Smooth muscle cell (in vitro differentiated cells): ENCODE results near the gene DLX1. TPM values are rescaled to one million over a fixed set of nuclear protein-coding genes. Genes with fewer than 3 reads are reported as not detected.

Experiments used
- DNase-seq: peaks from one replicate; lab custom pipeline; 2025; ENCODE audit not compliant: unreplicated experiment; lab: John Stamatoyannopoulos, UW
- H2AFZ ChIP-seq: fragments of 200-600 bp; sonication (generic); 2 replicates; pipeline ENCODE4 v1.6.0; 2016; ENCODE audit warnings: antibody characterized with exemption, low read depth, mild to moderate bottlenecking
- H3F3A ChIP-seq: fragments of 200-600 bp; sonication (generic); 2 replicates; pipeline ENCODE4 v1.6.0; 2017; ENCODE audit warnings: antibody characterized with exemption, low read depth
- H3K27ac ChIP-seq: fragments of 200-600 bp; sonication (generic); 2 replicates; pipeline ENCODE4 v1.5.1; 2016; ENCODE audit warnings: low read depth, mild to moderate bottlenecking
- H3K27me3 ChIP-seq: fragments of 200-600 bp; sonication (generic); 2 replicates; pipeline ENCODE4 v1.6.1; 2016; ENCODE audit warnings: low read depth, mild to moderate bottlenecking
- H3K36me3 ChIP-seq: fragments of 200-600 bp; sonication (generic); 2 replicates; pipeline ENCODE4 v1.5.1; 2016; ENCODE audit warnings: low read depth
- H3K4me1 ChIP-seq: fragments of 200-600 bp; sonication (generic); 2 replicates; pipeline ENCODE4 v1.5.1; 2016; ENCODE audit warnings: low read depth
- H3K4me2 ChIP-seq: fragments of 200-600 bp; sonication (generic); 2 replicates; pipeline ENCODE4 v1.6.0; 2016; ENCODE audit warnings: mild to moderate bottlenecking
- H3K4me3 ChIP-seq: fragments of 200-600 bp; sonication (generic); 2 replicates; pipeline ENCODE4 v1.5.1; 2016; ENCODE audit warnings: mild to moderate bottlenecking
- H3K79me2 ChIP-seq: fragments of 200-600 bp; sonication (generic); 2 replicates; pipeline ENCODE4 v1.6.0; 2016; ENCODE audit warnings: low read depth, mild to moderate bottlenecking
- H3K9ac ChIP-seq: fragments of 200-600 bp; sonication (generic); 2 replicates; pipeline ENCODE4 v1.6.0; 2016; ENCODE audit warnings: low read depth
- H3K9me3 ChIP-seq: fragments of 200-600 bp; sonication (generic); replicated peaks from 2 replicates; pipeline ENCODE4 v1.5.1; 2016; ENCODE audit warnings: low read depth
- H4K20me1 ChIP-seq: fragments of 200-600 bp; sonication (generic); 2 replicates; pipeline ENCODE4 v1.6.0; 2016; ENCODE audit warnings: low read depth
- CTCF ChIP-seq: fragments of 200-600 bp; sonication (generic); IDR thresholded peaks from 2 replicates; pipeline ENCODE4 v1.5.1; 2017; ENCODE audit warnings: borderline replicate concordance, mild to moderate bottlenecking, antibody characterized with exemption; ENCODE audit not compliant: insufficient read depth, poor library complexity, severe bottlenecking
- WGBS: methylation state at CpG from one replicate; pipeline ENCODE4 v1.1.7; 2016; ENCODE audit warnings: low lambda C conversion rate; 5-methylcytosine and 5-hydroxymethylcytosine counted together
- polyA plus RNA-seq: library from polyadenylated mRNA; unstranded; fragments of >200 nt; fragmentation: Nextera tagmentation; extraction: Ambion mirVana; gene quantifications from 2 replicates; pipeline ENCODE4 v1.2.1, GENCODE V29; 2016
- total RNA-seq: library from RNA; depleted of rRNA; stranded (reverse); fragments of >200 nt; gene quantifications from 2 replicates; pipeline ENCODE4 v1.2.3, GENCODE V29; 2014

Gene DLX1
- total and polyA plus RNA-seq, 2 experiments from 2014 or later = 3.3 to 3.5 TPM

GRCh38 chr2:172046866-172047565 is 38.3 kb upstream of the DLX1 start:
- 80% methylated on average over 3 of the region's 3 CpGs for WGBS
- no peak for DNase-seq
- Histone ChIP-seq H3K36me3 (no peaks in the 10 kb centered on the region), H3F3A (no peaks in the 10 kb centered on the region), H3K4me2 (no peak overlapping the region), H3K27me3 (no peaks in the 10 kb centered on the region), H3K9me3 (no peaks in the 10 kb centered on the region), H3K79me2 (no peaks in the 10 kb centered on the region), H3K27ac (no peak overlapping the region), H3K9ac (no peak overlapping the region), H3K4me1 (no peaks in the 10 kb centered on the region), H2AFZ (no peak overlapping the region), H4K20me1 (no peaks in the 10 kb centered on the region), H3K4me3 (no peak overlapping the region)
- no peak for TF ChIP-seq CTCF

GRCh38 chr2:172047566-172048507 is 37.5 kb upstream of the DLX1 start:
- Histone ChIP-seq H3F3A (no peaks in the 10 kb centered on the region), H4K20me1 (no peaks in the 10 kb centered on the region), H3K36me3 (no peaks in the 10 kb centered on the region), H3K4me1 (no peaks in the 10 kb centered on the region), H2AFZ (no peak overlapping the region), H3K27me3 (no peaks in the 10 kb centered on the region), H3K79me2 (no peaks in the 10 kb centered on the region), H3K9ac (no peak overlapping the region), H3K4me3 (no peak overlapping the region), H3K9me3 (no peaks in the 10 kb centered on the region), H3K27ac (no peak overlapping the region), H3K4me2 (no peak overlapping the region)
- 95% methylated on average over 8 of the region's 8 CpGs for WGBS
- no peak for TF ChIP-seq CTCF
- no peak for DNase-seq

- Histone ChIP-seq H3K36me3 (no peaks in the 10 kb centered on the region), H3K9me3 (no peaks in the 10 kb centered on the region), H3K4me1 (no peaks in the 10 kb centered on the region), H4K20me1 (no peaks in the 10 kb centered on the region), H3K4me2 (no peak overlapping the region), H3K9ac (no peak overlapping the region), H3F3A (no peaks in the 10 kb centered on the region), H3K79me2 (no peaks in the 10 kb centered on the region), H3K27me3 (no peaks in the 10 kb centered on the region), H3K4me3 (no peak overlapping the region), H3K27ac (no peak overlapping the region), H2AFZ (no peak overlapping the region)
- DNase-seq = no peak
- WGBS = 94% methylated on average over 6 of the region's 6 CpGs
- TF ChIP-seq CTCF = no peak
Measured at GRCh38 chr2:172048508-172049503, 36.5 kb upstream of the DLX1 start.
